HG02798 (cell line): ENCODE data around the gene FGF14.

Experiments
- ATAC-seq: cut with Tn5 transposase; IDR thresholded peaks from one replicate; pipeline ENCODE4 v1.9.1; 2021; ENCODE audit warnings: mild to moderate bottlenecking; ENCODE audit not compliant: unreplicated experiment, poor library complexity

FGF14 gene

GRCh38 chr13:102316732-102317131, 85.1 kb downstream of the FGF14 start:
- ATAC-seq: no peak

GRCh38 chr13:102312841-102313240, 89.0 kb downstream of the FGF14 start:
- no peak for ATAC-seq

- peak; percentile 67 for ATAC-seq
Observed at GRCh38 chr13:102311901-102312300, 89.9 kb downstream of the FGF14 start.

- no peak for ATAC-seq
Observed at GRCh38 chr13:102311419-102311796, 90.4 kb downstream of the FGF14 start.

- ATAC-seq: no peak
Observed at GRCh38 chr13:102310691-102311418, 91.0 kb downstream of the FGF14 start.

GRCh38 chr13:102309110-102309509, 92.7 kb downstream of the FGF14 start:
- no peak for ATAC-seq

- ATAC-seq: no peak
Observed at GRCh38 chr13:102302534-102302933, 99.3 kb downstream of the FGF14 start.

GRCh38 chr13:102300379-102300778, 101.5 kb downstream of the FGF14 start:
- no peak for ATAC-seq

- no peak for ATAC-seq
Observed at GRCh38 chr13:102299366-102299765, 102.5 kb downstream of the FGF14 start.

- ATAC-seq: no peak
Observed at GRCh38 chr13:102298051-102298450, 103.8 kb downstream of the FGF14 start.

GRCh38 chr13:102295316-102296048, 106.4 kb downstream of the FGF14 start:
- no peak for ATAC-seq

- no peak for ATAC-seq
Observed at GRCh38 chr13:102294407-102295018, 107.3 kb downstream of the FGF14 start.

- ATAC-seq: no peak
Observed at GRCh38 chr13:102293723-102294122, 108.1 kb downstream of the FGF14 start.

GRCh38 chr13:102291587-102292218, 110.1 kb downstream of the FGF14 start:
- no peak for ATAC-seq

- ATAC-seq: no peak
Observed at GRCh38 chr13:102289606-102290005, 112.2 kb downstream of the FGF14 start.

- no peak for ATAC-seq
Observed at GRCh38 chr13:102286326-102286725, 115.5 kb downstream of the FGF14 start.

GRCh38 chr13:102280366-102280765, 121.5 kb downstream of the FGF14 start:
- no peak for ATAC-seq

- ATAC-seq: no peak
Observed at GRCh38 chr13:102277286-102277685, 124.6 kb downstream of the FGF14 start.

GRCh38 chr13:102276404-102276803, 125.4 kb downstream of the FGF14 start:
- no peak for ATAC-seq

- ATAC-seq: no peak
Observed at GRCh38 chr13:102275969-102276368, 125.9 kb downstream of the FGF14 start.

GRCh38 chr13:102273111-102273510, 128.7 kb downstream of the FGF14 start:
- ATAC-seq: no peak
